GM12873 (cell line): ENCODE results near the gene INTS11.

Experiments
- TF ChIP-seq, protein P1 (sequence below): IDR thresholded peaks from 2 replicates; pipeline ENCODE4 v1.5.1; 2012; ENCODE audit warnings: low read depth, mild to moderate bottlenecking, moderate library complexity, low read length, control low read depth; ENCODE audit not compliant: insufficient read depth; ENCODE audit errors: missing control alignments

Gene INTS11

GRCh38 chr1:1367315-1367714 is 42.9 kb upstream of the INTS11 start:
- TF ChIP-seq, protein P1, sequence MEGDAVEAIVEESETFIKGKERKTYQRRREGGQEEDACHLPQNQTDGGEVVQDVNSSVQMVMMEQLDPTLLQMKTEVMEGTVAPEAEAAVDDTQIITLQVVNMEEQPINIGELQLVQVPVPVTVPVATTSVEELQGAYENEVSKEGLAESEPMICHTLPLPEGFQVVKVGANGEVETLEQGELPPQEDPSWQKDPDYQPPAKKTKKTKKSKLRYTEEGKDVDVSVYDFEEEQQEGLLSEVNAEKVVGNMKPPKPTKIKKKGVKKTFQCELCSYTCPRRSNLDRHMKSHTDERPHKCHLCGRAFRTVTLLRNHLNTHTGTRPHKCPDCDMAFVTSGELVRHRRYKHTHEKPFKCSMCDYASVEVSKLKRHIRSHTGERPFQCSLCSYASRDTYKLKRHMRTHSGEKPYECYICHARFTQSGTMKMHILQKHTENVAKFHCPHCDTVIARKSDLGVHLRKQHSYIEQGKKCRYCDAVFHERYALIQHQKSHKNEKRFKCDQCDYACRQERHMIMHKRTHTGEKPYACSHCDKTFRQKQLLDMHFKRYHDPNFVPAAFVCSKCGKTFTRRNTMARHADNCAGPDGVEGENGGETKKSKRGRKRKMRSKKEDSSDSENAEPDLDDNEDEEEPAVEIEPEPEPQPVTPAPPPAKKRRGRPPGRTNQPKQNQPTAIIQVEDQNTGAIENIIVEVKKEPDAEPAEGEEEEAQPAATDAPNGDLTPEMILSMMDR: no peak

GRCh38 chr1:1366699-1367066 is 42.2 kb upstream of the INTS11 start:
- TF ChIP-seq, protein P1: no peak

DNA sequence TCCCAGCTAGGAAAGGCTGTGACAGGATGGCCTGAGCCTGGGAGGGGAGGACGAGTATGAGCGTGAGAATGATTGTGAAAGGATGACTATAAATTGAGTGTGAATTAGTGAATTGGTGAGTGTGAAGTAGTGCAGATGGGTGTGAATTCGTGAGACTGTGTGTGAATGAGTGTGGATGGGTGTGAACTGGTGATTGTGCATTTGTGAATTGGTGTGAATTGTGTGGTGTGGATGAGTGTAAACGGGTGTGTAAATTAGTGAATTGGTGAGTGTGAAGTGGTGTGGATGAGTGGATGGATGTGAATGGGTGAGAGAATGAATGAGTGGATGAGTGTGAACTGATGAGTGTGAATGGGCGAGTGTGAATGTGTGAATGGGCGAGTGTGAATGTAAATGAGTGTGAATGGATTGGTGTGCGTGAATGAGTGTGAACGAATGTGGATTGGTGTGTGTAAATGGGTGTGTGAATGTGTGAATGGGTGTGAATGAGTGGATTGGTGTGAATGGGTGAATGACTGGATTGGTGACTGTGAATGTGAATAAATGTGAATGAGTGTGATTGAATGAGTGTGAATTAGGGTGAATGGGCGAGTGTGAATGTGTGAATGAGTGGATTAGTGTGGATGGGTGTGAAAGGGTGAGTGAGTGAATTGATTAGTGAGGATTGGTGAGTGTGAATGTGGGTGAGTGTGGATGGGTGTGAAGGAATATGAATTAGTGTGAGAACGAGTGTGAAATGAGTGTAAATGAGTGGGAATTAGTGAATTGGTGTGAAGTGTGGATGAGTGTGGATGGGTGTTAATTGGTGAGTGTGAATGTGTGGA is 41.6 kb upstream of the INTS11 start:
- TF ChIP-seq, protein P1: no peak

DNA sequence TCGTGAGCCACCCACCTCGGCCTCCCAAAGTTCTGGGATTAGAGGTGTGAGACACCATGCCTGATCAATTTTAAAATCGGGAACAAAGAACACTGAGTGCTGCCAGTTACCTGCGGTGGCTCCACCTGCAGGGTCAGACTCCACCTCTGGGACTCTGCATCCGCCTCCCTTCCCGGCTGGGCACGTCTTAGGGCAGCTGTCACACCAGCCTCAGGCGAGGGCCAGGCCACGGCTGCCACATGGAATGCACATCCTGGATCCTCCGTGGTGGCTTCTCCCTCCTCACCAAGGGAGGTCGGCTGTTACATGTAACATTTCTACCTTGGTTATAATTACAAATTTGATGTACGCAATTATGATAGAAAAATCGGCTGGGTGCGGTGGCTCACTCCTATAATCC is 39.8 kb upstream of the INTS11 start:
- TF ChIP-seq, protein P1: no peak

DNA sequence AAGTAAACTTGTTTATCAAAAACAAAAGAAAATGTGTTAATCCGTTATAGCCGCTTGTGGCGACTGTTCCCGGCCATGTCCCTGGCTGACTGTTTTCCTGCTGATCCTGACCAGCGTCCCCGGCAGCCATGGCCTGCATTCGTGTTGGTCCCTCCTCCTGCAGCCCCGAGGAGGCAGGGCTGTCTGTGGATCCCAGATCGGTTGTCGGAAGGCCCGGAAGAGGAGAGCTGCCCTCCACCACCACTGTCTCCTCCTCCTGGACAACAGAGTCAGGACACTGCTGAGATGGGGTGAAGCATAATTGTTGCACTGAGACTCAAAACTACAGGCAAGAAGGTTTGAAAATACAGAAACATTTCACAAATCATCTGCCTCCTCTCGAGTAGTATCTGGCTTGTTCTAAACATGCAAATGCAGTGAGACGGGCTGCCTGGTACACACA is 37.5 kb upstream of the INTS11 start:
- TF ChIP-seq, protein P1: no peak

GRCh38 chr1:1361233-1361981 is 36.9 kb upstream of the INTS11 start:
- TF ChIP-seq, protein P1: no peak

DNA sequence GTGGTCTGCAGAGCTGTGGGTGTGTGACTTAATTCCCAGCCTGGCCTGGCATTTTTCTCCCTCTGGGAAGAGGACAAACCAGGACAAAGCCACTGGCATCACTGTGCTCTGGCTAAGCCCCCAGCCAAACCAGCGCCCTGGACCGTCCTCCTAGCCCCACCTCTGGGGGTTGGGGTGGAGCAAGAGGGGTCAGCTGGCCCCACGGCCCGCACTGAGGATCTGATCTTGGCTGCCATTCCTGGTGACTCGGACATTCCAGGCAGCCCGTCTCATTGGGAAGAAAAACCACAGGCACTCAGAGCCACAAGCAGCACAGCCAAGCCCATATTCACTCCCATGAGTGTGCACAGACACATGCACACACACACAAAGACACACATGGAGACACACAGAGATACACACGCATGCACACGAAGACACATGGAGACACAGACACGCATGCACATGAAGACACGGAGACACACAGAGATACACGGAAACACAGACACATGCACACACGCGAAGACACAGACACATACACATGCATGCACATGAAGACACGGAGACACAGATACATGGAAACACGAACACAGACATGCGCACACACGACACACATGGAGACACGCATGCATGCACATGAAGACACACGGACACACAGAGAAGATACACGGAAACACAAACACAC is 36.2 kb upstream of the INTS11 start:
- TF ChIP-seq, protein P1: no peak
